OCI-LY3 (cell line): ENCODE data around the gene PEX13.

ENCODE experiments used
- EZH2phosphoT487 ChIP-seq: fragments of 200-600 bp; shearing (Covaris generic); IDR thresholded peaks from 2 replicates; pipeline ENCODE4 v1.6.1; 2018; ENCODE audit warnings: antibody characterized with exemption, mixed run types, low read depth
- TF ChIP-seq, protein P1 (sequence below): fragments of 200-600, 300-600 bp; sonication (generic); IDR thresholded peaks from 2 replicates; pipeline ENCODE4 v1.5.1; 2014; ENCODE audit warnings: antibody characterized with exemption, low read length, low read depth

DNA sequence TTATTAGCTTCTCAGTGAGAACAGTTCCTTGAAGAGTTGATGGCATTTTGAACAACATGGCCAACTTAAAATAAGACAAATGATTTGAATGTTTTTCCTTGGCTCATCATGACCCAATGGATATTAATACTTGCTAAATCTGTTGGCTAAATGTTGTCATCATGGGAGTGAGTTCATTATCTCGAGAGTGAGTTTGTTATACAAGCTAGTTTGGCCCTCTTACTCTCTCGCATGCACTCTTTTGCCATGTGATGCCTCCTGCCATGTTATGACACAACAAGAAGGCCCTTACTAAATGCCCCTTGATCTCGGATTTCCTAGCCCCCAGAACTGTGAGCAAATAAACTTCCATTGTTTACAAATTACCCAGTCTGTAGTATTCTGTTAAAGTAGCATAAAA, 25.3 kb downstream of the PEX13 start:
- no peak for TF ChIP-seq EZH2phosphoT487
- TF ChIP-seq, protein P1, sequence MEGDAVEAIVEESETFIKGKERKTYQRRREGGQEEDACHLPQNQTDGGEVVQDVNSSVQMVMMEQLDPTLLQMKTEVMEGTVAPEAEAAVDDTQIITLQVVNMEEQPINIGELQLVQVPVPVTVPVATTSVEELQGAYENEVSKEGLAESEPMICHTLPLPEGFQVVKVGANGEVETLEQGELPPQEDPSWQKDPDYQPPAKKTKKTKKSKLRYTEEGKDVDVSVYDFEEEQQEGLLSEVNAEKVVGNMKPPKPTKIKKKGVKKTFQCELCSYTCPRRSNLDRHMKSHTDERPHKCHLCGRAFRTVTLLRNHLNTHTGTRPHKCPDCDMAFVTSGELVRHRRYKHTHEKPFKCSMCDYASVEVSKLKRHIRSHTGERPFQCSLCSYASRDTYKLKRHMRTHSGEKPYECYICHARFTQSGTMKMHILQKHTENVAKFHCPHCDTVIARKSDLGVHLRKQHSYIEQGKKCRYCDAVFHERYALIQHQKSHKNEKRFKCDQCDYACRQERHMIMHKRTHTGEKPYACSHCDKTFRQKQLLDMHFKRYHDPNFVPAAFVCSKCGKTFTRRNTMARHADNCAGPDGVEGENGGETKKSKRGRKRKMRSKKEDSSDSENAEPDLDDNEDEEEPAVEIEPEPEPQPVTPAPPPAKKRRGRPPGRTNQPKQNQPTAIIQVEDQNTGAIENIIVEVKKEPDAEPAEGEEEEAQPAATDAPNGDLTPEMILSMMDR = no peak
